Activated CD4-positive, alpha-beta memory T cell treated with anti-CD3 and anti-CD28 coated beads, Interleukin-2, amount 10 ng/mL, durations not matched to agents 7 days and 5 days (primary cell): Measurements from ENCODE around the gene AURKB. TPM values are rescaled to one million over a fixed set of nuclear protein-coding genes. Genes with fewer than 3 reads are reported as not detected.
A peak's percentile ranks its signal among the peaks of the same experiment; 100 is the strongest.
"Not testable (repeated sequence)": the region's sequence is repeated elsewhere in the genome, so short reads cannot be mapped to it uniquely, and the experiment has no call there.

Experiments
- CTCF ChIA-PET: fragments of 350-600 bp; sonication (Branson Sonifier 250); formaldehyde crosslinking; loops from one replicate; lab custom pipeline; 2021; ENCODE audit warnings: antibody characterized with exemption, inconsistent platforms; lab: Charles Lee
- POLR2A ChIA-PET: fragments of 350-600 bp; sonication (Branson Sonifier 250); formaldehyde crosslinking; loops from one replicate; lab custom pipeline; 2021; ENCODE audit warnings: antibody characterized with exemption; lab: Charles Lee
- DNase-seq: peaks from one replicate; pipeline ENCODE4 v3.0.0-alpha.2; 2020
- H3K27ac Mint-ChIP-seq: one replicate; pipeline ENCODE4 v1.8.0; 2021; ENCODE audit warnings: mild to moderate bottlenecking, mixed read lengths
- H3K27me3 Mint-ChIP-seq: one replicate; pipeline ENCODE4 v1.8.0; 2021; ENCODE audit warnings: mixed read lengths
- H3K36me3 Mint-ChIP-seq: one replicate; pipeline ENCODE4 v1.8.0; 2021; ENCODE audit warnings: low read depth, mixed read lengths
- H3K4me1 Mint-ChIP-seq: one replicate; pipeline ENCODE4 v1.8.0; 2021; ENCODE audit warnings: mixed read lengths
- H3K4me3 Mint-ChIP-seq: one replicate; pipeline ENCODE4 v1.8.0; 2021; ENCODE audit warnings: mild to moderate bottlenecking, mixed read lengths
- H3K9me3 Mint-ChIP-seq: one replicate; pipeline ENCODE4 v1.8.0; 2021; ENCODE audit warnings: mixed read lengths
- total RNA-seq, 2 experiments: library from RNA; stranded (reverse); gene quantifications; one replicate each; pipeline ENCODE4 v1.2.3, GENCODE V29; 2021

The AURKB gene
- total RNA-seq, 2 experiments from 2014 or later = 160 to 167 TPM

- peak overlapping the region; percentile 95 for H3K4me3 Mint-ChIP-seq
- H3K36me3 Mint-ChIP-seq = peaks cover 48% of the 10 kb centered on the region
- ChIA-PET CTCF (interaction anchor here (0.6 to 4.1 kb wide), 11 partner anchors 15 to 157 kb away, joined by 3 to 52 read pairs (median 8); partner anchors contain the start of genes ALOXE3, BORCS6, CTC1 and KRABD2), POLR2A (interaction anchor here (0.6 to 25.1 kb wide), 24 partner anchors 10 to 159 kb away, joined by 3 to 612 read pairs (median 7); partner anchors contain the start of genes AURKB, BORCS6, CTC1 and KRABD2)
- H3K4me1 Mint-ChIP-seq = peaks cover 64% of the 10 kb centered on the region
- H3K27me3 Mint-ChIP-seq = peaks cover 2% of the 10 kb centered on the region
- peak overlapping the region; percentile 99 for H3K27ac Mint-ChIP-seq
- DNase-seq = peak; percentile 70
- no peaks in the 10 kb centered on the region for H3K9me3 Mint-ChIP-seq
Measured at GRCh38 chr17:8223356-8224126, 13.2 kb upstream of the AURKB start.

GRCh38 chr17:8222630-8223355 lies 12.4 kb upstream of the AURKB start:
- H3K27me3 Mint-ChIP-seq = peaks cover 2% of the 10 kb centered on the region
- DNase-seq = peak; percentile 90
- peak overlapping the region; percentile 99 for H3K27ac Mint-ChIP-seq
- peaks cover 69% of the 10 kb centered on the region for H3K4me1 Mint-ChIP-seq
- peaks cover 45% of the 10 kb centered on the region for H3K36me3 Mint-ChIP-seq
- ChIA-PET CTCF (interaction anchor here (0.7 to 4.1 kb wide), 15 partner anchors 12 to 161 kb away, joined by 3 to 52 read pairs (median 8); partner anchors contain the start of genes ALOXE3, AURKB, BORCS6 and CTC1), POLR2A (interaction anchor here (0.6 to 25.1 kb wide), 26 partner anchors 10 to 154 kb away, joined by 3 to 612 read pairs (median 8); partner anchors contain the start of genes AURKB, BORCS6, CTC1 and KRABD2)
- no peaks in the 10 kb centered on the region for H3K9me3 Mint-ChIP-seq
- peak overlapping the region; percentile 95 for H3K4me3 Mint-ChIP-seq

- H3K9me3 Mint-ChIP-seq = no peaks in the 10 kb centered on the region
- peaks cover 40% of the 10 kb centered on the region for H3K36me3 Mint-ChIP-seq
- H3K4me1 Mint-ChIP-seq = peaks cover 65% of the 10 kb centered on the region
- ChIA-PET POLR2A (interaction anchor here (0.6 to 25.1 kb wide), 24 partner anchors 11 to 154 kb away, joined by 3 to 612 read pairs (median 8); partner anchors contain the start of genes AURKB, BORCS6, CTC1 and KRABD2), CTCF (interaction anchor here (0.7 to 4.1 kb wide), 16 partner anchors 10 to 161 kb away, joined by 3 to 52 read pairs (median 7); partner anchors contain the start of genes ALOXE3, AURKB, BORCS6 and CTC1)
- no peak for DNase-seq
- peak overlapping the region; percentile 99 for H3K27ac Mint-ChIP-seq
- peak overlapping the region; percentile 95 for H3K4me3 Mint-ChIP-seq
- peaks cover 2% of the 10 kb centered on the region for H3K27me3 Mint-ChIP-seq
Measured at GRCh38 chr17:8222380-8222629, 11.9 kb upstream of the AURKB start.

- peaks cover 60% of the 10 kb centered on the region for H3K4me1 Mint-ChIP-seq
- peak; percentile 89 for DNase-seq
- H3K4me3 Mint-ChIP-seq = peak overlapping the region; percentile 95
- ChIA-PET CTCF (interaction anchor here (0.7 to 4.1 kb wide), 21 partner anchors 10 to 341 kb away, joined by 3 to 52 read pairs (median 6); partner anchors contain the start of genes ALOXE3, AURKB, BORCS6 and CTC1), POLR2A (interaction anchor here (0.9 to 25.1 kb wide), 26 partner anchors 11 to 161 kb away, joined by 3 to 612 read pairs (median 7); partner anchors contain the start of genes AURKB, BORCS6, CTC1 and HES7)
- H3K36me3 Mint-ChIP-seq = peaks cover 35% of the 10 kb centered on the region
- peaks cover 2% of the 10 kb centered on the region for H3K27me3 Mint-ChIP-seq
- H3K9me3 Mint-ChIP-seq = no peaks in the 10 kb centered on the region
- H3K27ac Mint-ChIP-seq = peak overlapping the region; percentile 99
Measured at GRCh38 chr17:8221663-8222379, 11.4 kb upstream of the AURKB start.

GRCh38 chr17:8220783-8221662 lies 10.6 kb upstream of the AURKB start:
- peak; percentile 88 for DNase-seq
- peak overlapping the region; percentile 99 for H3K27ac Mint-ChIP-seq
- peaks cover 52% of the 10 kb centered on the region for H3K4me1 Mint-ChIP-seq
- H3K9me3 Mint-ChIP-seq = no peaks in the 10 kb centered on the region
- ChIA-PET POLR2A (interaction anchor here (0.6 to 25.1 kb wide), 25 partner anchors 10 to 535 kb away, joined by 3 to 612 read pairs (median 7); partner anchors contain the start of genes AURKB, BORCS6, CTC1 and HES7), CTCF (interaction anchor here (0.7 to 4.1 kb wide), 20 partner anchors 9 to 340 kb away, joined by 3 to 52 read pairs (median 6); partner anchors contain the start of genes ALOXE3, AURKB, BORCS6 and CTC1)
- H3K4me3 Mint-ChIP-seq = peak overlapping the region; percentile 95
- peaks cover 2% of the 10 kb centered on the region for H3K27me3 Mint-ChIP-seq
- peaks cover 27% of the 10 kb centered on the region for H3K36me3 Mint-ChIP-seq

- H3K36me3 Mint-ChIP-seq = peaks cover 15% of the 10 kb centered on the region
- H3K4me3 Mint-ChIP-seq, H3K27ac Mint-ChIP-seq, DNase-seq, H3K27me3 Mint-ChIP-seq, H3K9me3 Mint-ChIP-seq: not testable (repeated sequence)
- peaks cover 20% of the 10 kb centered on the region for H3K4me1 Mint-ChIP-seq
- ChIA-PET CTCF (interaction anchor here (0.7 to 1.1 kb wide), 2 partner anchors 8 to 22 kb away, joined by 3 to 6 read pairs; no protein-coding TSS in a partner anchor), POLR2A (interaction anchor here (5.7 to 25.1 kb wide), 3 partner anchors 10 to 41 kb away, joined by 66 to 612 read pairs (median 237); partner anchors contain the start of gene BORCS6)
Measured at GRCh38 chr17:8214000-8214399, 3.6 kb upstream of the AURKB start.

GRCh38 chr17:8212312-8213180 lies 2.2 kb upstream of the AURKB start:
- ChIA-PET CTCF (interaction anchor here (0.7 to 1.1 kb wide), 4 partner anchors 9 to 1379 kb away, joined by 3 to 4 read pairs (median 3); no protein-coding TSS in a partner anchor), POLR2A (interaction anchor here (5.7 to 25.1 kb wide), 3 partner anchors 11 to 39 kb away, joined by 66 to 612 read pairs (median 237); partner anchors contain the start of gene BORCS6)
- DNase-seq = no peak
- H3K4me3 Mint-ChIP-seq = no peak overlapping the region
- H3K27me3 Mint-ChIP-seq = no peaks in the 10 kb centered on the region
- no peak overlapping the region for H3K27ac Mint-ChIP-seq
- no peaks in the 10 kb centered on the region for H3K9me3 Mint-ChIP-seq
- H3K4me1 Mint-ChIP-seq = peaks cover 26% of the 10 kb centered on the region
- peaks cover 20% of the 10 kb centered on the region for H3K36me3 Mint-ChIP-seq

GRCh38 chr17:8210761-8211458 lies 535 bp upstream of the AURKB start:
- Mint-ChIP-seq H3K4me1 (peaks cover 39% of the 10 kb centered on the region), H3K4me3 (peak overlapping the region; percentile 87), H3K27me3 (no peaks in the 10 kb centered on the region), H3K9me3 (no peaks in the 10 kb centered on the region), H3K27ac (peak overlapping the region; percentile 86), H3K36me3 (peaks cover 35% of the 10 kb centered on the region)
- DNase-seq = no peak
- CTCF ChIA-PET = interaction anchor here (0.6 to 1.7 kb wide), 11 partner anchors 8 to 90 kb away, joined by 3 to 14 read pairs (median 4); partner anchors contain the start of genes BORCS6 and SLC25A35
- POLR2A ChIA-PET = interaction anchor here (0.7 to 25.1 kb wide), 20 partner anchors 13 to 224 kb away, joined by 3 to 612 read pairs (median 8); partner anchors contain the start of genes BORCS6, CTC1, NDEL1 and PFAS

GRCh38 chr17:8206536-8206935 lies 3.8 kb downstream of the AURKB start:
- DNase-seq = no peak
- no peak overlapping the region for H3K4me3 Mint-ChIP-seq
- no peaks in the 10 kb centered on the region for H3K27me3 Mint-ChIP-seq
- peak overlapping the region; percentile 58 for H3K27ac Mint-ChIP-seq
- ChIA-PET CTCF (interaction anchor here (0.5 to 1.8 kb wide), 3 partner anchors 8 to 15 kb away, joined by 3 to 6 read pairs (median 5); no protein-coding TSS in a partner anchor), POLR2A (interaction anchor here (1.2 to 25.1 kb wide), 6 partner anchors 14 to 89 kb away, joined by 3 to 612 read pairs (median 6); partner anchors contain the start of genes BORCS6 and SLC25A35)
- no peaks in the 10 kb centered on the region for H3K9me3 Mint-ChIP-seq
- peaks cover 66% of the 10 kb centered on the region for H3K36me3 Mint-ChIP-seq
- H3K4me1 Mint-ChIP-seq = peaks cover 46% of the 10 kb centered on the region
